Keratinocyte (primary cell): ENCODE measurements around the gene C8G. TPM values are rescaled to one million over a fixed set of nuclear protein-coding genes. Genes with fewer than 3 reads are reported as not detected.

ENCODE experiments used
- DNase-seq: peaks from one replicate; pipeline ENCODE4 v3.0.0-alpha.2; 2011; ENCODE audit warnings: low read depth, missing footprints, low spot score
- FAIRE-seq: peaks from 2 replicates; lab custom pipeline; 2011; peaks lifted over from hg19 to GRCh38; lab: Jason Lieb, UNC
- H2AFZ ChIP-seq: 2 replicates; pipeline ENCODE4 v1.6.0; 2012; ENCODE audit warnings: low read length, control low read depth, inconsistent platforms; ENCODE audit not compliant: control insufficient read depth
- H3K27ac ChIP-seq: 2 replicates; pipeline ENCODE4 v1.5.1; 2011; ENCODE audit warnings: low read length; ENCODE audit not compliant: control insufficient read depth, insufficient read depth
- H3K27me3 ChIP-seq: 3 replicates; pipeline ENCODE4 v1.6.0; 2011; ENCODE audit warnings: low read length; ENCODE audit not compliant: control insufficient read depth, insufficient read depth; ENCODE audit errors: extremely low read depth
- H3K36me3 ChIP-seq, 2 experiments: 2 replicates in 1 of 2; 3 replicates in 1 of 2; pipeline ENCODE4 v1.5.1; 2011; ENCODE audit warnings: low read length in 2 of 2, mild to moderate bottlenecking in 1 of 2; ENCODE audit not compliant: control insufficient read depth in 2 of 2, insufficient read depth in 2 of 2; ENCODE audit errors: extremely low read depth in 1 of 2
- H3K4me1 ChIP-seq: 3 replicates; pipeline ENCODE4 v1.5.1; 2011; ENCODE audit warnings: low read length; ENCODE audit not compliant: control insufficient read depth, insufficient read depth; ENCODE audit errors: extremely low read depth
- H3K4me2 ChIP-seq: 3 replicates; pipeline ENCODE4 v1.6.0; 2011; ENCODE audit warnings: low read depth, low read length; ENCODE audit not compliant: control insufficient read depth, insufficient read depth; ENCODE audit errors: extremely low read depth
- H3K4me3 ChIP-seq, 3 experiments: fragments of 200-600 bp in 1 of 3; sonication (generic) in 1 of 3; 2 replicates in 2 of 3; 3 replicates in 1 of 3; pipeline ENCODE4 v1.5.1; 2011 to 2016; ENCODE audit warnings: low read length in 3 of 3, mild to moderate bottlenecking in 3 of 3, control low read depth in 2 of 3, inconsistent platforms in 1 of 3, low read depth in 1 of 3, mixed read lengths in 1 of 3, mixed run types in 1 of 3, moderate library complexity in 1 of 3; ENCODE audit not compliant: control insufficient read depth in 2 of 3, insufficient read depth in 2 of 3; ENCODE audit errors: extremely low read depth in 1 of 3
- H3K79me2 ChIP-seq: 2 replicates; pipeline ENCODE4 v1.6.0; 2012; ENCODE audit warnings: low read length; ENCODE audit not compliant: control insufficient read depth, insufficient read depth
- H3K9ac ChIP-seq: 3 replicates; pipeline ENCODE4 v1.6.0; 2011; ENCODE audit warnings: low read length; ENCODE audit not compliant: control insufficient read depth, insufficient read depth; ENCODE audit errors: extremely low read depth
- H3K9me1 ChIP-seq: 3 replicates; pipeline ENCODE4 v1.6.0; 2011; ENCODE audit warnings: low read length; ENCODE audit not compliant: control insufficient read depth, insufficient read depth; ENCODE audit errors: extremely low read depth
- H3K9me3 ChIP-seq: 2 replicates; pipeline ENCODE4 v1.5.1; 2012; ENCODE audit warnings: low read depth, low read length; ENCODE audit not compliant: control insufficient read depth
- H4K20me1 ChIP-seq: 3 replicates; pipeline ENCODE4 v1.6.0; 2011; ENCODE audit warnings: low read length; ENCODE audit not compliant: control insufficient read depth, insufficient read depth; ENCODE audit errors: extremely low read depth
- CTCF ChIP-seq, 3 experiments: IDR thresholded peaks in 1 of 3; conservative IDR thresholded peaks in 1 of 3; optimal IDR thresholded peaks in 1 of 3; 2 replicates in 2 of 3; 3 replicates in 1 of 3; pipeline versions ENCODE3 to v1.5.1; 2011; ENCODE audit warnings: low read length in 3 of 3, mild to moderate bottlenecking in 3 of 3, moderate library complexity in 2 of 3, control low read depth in 1 of 3, inconsistent platforms in 1 of 3; ENCODE audit not compliant: insufficient read depth in 2 of 3; ENCODE audit errors: extremely low read depth in 1 of 3
- EZH2 ChIP-seq: IDR thresholded peaks from one replicate; pipeline ENCODE4 v1.6.1; 2012; ENCODE audit warnings: inconsistent platforms, mild to moderate bottlenecking, low read length, moderate library complexity
- dilution Hi-C: fragments of 300-500 bp; cut with MboI; formaldehyde crosslinking; loops from one replicate; pipeline ENCODE4 v1.7.0; 2020; ENCODE audit warnings: low sequenced_read_pairs; ENCODE audit not compliant: extremely low pct_ligation_motif_present
- polyA plus RNA-seq, 5 experiments: library from polyadenylated mRNA; depleted of rRNA in 3 of 5; stranded (reverse) in 3 of 5; stranded (forward) in 1 of 5; unstranded in 1 of 5; fragments of >200 nt; gene quantifications; 1 replicate in 1 of 5; 2 replicates in 3 of 5; 3 replicates in 1 of 5; pipeline versions ENCODE4 v1.2.1 to v1.2.3, GENCODE V29; 2011 to 2012; ENCODE audit warnings: missing spikeins in 2 of 5, low read depth in 1 of 5, low replicate concordance in 1 of 5

Gene C8G
- polyA plus RNA-seq, 1 donor (not counting 4 experiments of a cell fraction or from before 2014, with no cell fraction given) = 0.24 TPM

- dilution Hi-C loops = loop anchor here (25.0 kb wide), 1 partner anchor 114 kb away; the partner anchor contains the start of gene RABL6
- no peak overlapping the region for H3K9ac ChIP-seq
- H3K4me3 ChIP-seq = no peak overlapping the region
- H3K36me3 ChIP-seq = peaks cover 25 to 32% of the 10 kb centered on the region in 2 experiments
- TF ChIP-seq EZH2 (no peak), CTCF (optimal IDR thresholded peaks at IDR 0.05 in 1 of 3, IDR thresholded peaks at IDR 0.05 in 1 of 3, conservative IDR thresholded peaks at IDR 0.05 in 1 of 3; ENCODE audit: extremely low read depth in 1 of 3, insufficient read depth in 2 of 3, low read length in 3 of 3) (peak in 2 of 3 experiments; percentile 7 to 30)
- H3K9me3 ChIP-seq = no peaks in the 10 kb centered on the region
- H3K27ac ChIP-seq = no peak overlapping the region
- no peaks in the 10 kb centered on the region for H3K9me1 ChIP-seq
- no peak overlapping the region for H2AFZ ChIP-seq
- FAIRE-seq (no peak), DNase-seq (no peak)
- H4K20me1 ChIP-seq = no peaks in the 10 kb centered on the region
- H3K27me3 ChIP-seq = no peaks in the 10 kb centered on the region
- H3K4me1 ChIP-seq = no peaks in the 10 kb centered on the region
- H3K79me2 ChIP-seq = no peaks in the 10 kb centered on the region
- no peak overlapping the region for H3K4me2 ChIP-seq
These were observed 18.8 kb upstream of the C8G start for GRCh38 chr9:136926154-136926704.

GRCh38 chr9:136926749-136927148 is 18.3 kb upstream of the C8G start:
- FAIRE-seq = no peak
- Histone ChIP-seq H3K27ac (no peak overlapping the region), H3K36me3 (peaks cover 25 to 32% of the 10 kb centered on the region in 2 experiments), H3K4me1 (no peaks in the 10 kb centered on the region), H3K79me2 (no peaks in the 10 kb centered on the region), H3K9ac (no peak overlapping the region), H3K27me3 (no peaks in the 10 kb centered on the region), H2AFZ (no peak overlapping the region), H3K9me3 (no peaks in the 10 kb centered on the region), H3K4me3 (no peak overlapping the region), H4K20me1 (no peaks in the 10 kb centered on the region), H3K9me1 (no peaks in the 10 kb centered on the region), H3K4me2 (no peak overlapping the region)
- dilution Hi-C loops = loop anchor here (25.0 kb wide), 1 partner anchor 114 kb away; the partner anchor contains the start of gene RABL6
- no peak for DNase-seq
- TF ChIP-seq EZH2 (no peak), CTCF (optimal IDR thresholded peaks at IDR 0.05 in 1 of 3, IDR thresholded peaks at IDR 0.05 in 1 of 3, conservative IDR thresholded peaks at IDR 0.05 in 1 of 3; ENCODE audit: extremely low read depth in 1 of 3, insufficient read depth in 2 of 3, low read length in 3 of 3) (no peak)
